GM18526 (cell line): ENCODE results near the gene PAX2.

Experiments
- POLR2A ChIP-seq: IDR thresholded peaks from 3 replicates; pipeline ENCODE4 v1.6.1; 2011; ENCODE audit not compliant: insufficient read length; ENCODE audit errors: extremely low read depth

PAX2 gene

GRCh38 chr10:100715445-100716385 is 29.7 kb upstream of the PAX2 start:
- no peak for TF ChIP-seq POLR2A

GRCh38 chr10:100717166-100717565 is 28.2 kb upstream of the PAX2 start:
- TF ChIP-seq POLR2A, result no peak

GRCh38 chr10:100718197-100718742 is 27.1 kb upstream of the PAX2 start:
- TF ChIP-seq POLR2A, result no peak

GRCh38 chr10:100723180-100723579 is 22.2 kb upstream of the PAX2 start:
- no peak for TF ChIP-seq POLR2A

- TF ChIP-seq POLR2A, result no peak
Observed at GRCh38 chr10:100723770-100724530, 21.4 kb upstream of the PAX2 start.

GRCh38 chr10:100724531-100725027 is 20.8 kb upstream of the PAX2 start:
- no peak for TF ChIP-seq POLR2A

- TF ChIP-seq POLR2A, result no peak
Observed at GRCh38 chr10:100725071-100725471, 20.3 kb upstream of the PAX2 start.

- no peak for TF ChIP-seq POLR2A
Observed at GRCh38 chr10:100725869-100726426, 19.4 kb upstream of the PAX2 start.

- TF ChIP-seq POLR2A, result no peak
Observed at GRCh38 chr10:100727808-100728207, 17.6 kb upstream of the PAX2 start.

GRCh38 chr10:100728928-100729861 is 16.2 kb upstream of the PAX2 start:
- no peak for TF ChIP-seq POLR2A

- TF ChIP-seq POLR2A, result no peak
Observed at GRCh38 chr10:100729862-100730724, 15.3 kb upstream of the PAX2 start.

- TF ChIP-seq POLR2A, result no peak
Observed at GRCh38 chr10:100730725-100731406, 14.5 kb upstream of the PAX2 start.
